RWPE1 (cell line): ENCODE data around the gene ITPR3.

Experiments
- CTCF ChIA-PET: fragments of 350-600 bp; sonication (Branson Sonifier 250); formaldehyde crosslinking; extraction: SDS; loops from one replicate; lab custom pipeline; 2021; lab: Yijun Ruan, JAX
- POLR2A ChIA-PET: fragments of 400-600 bp; formaldehyde crosslinking; extraction: SDS; loops from one replicate; lab custom pipeline; 2020; ENCODE audit warnings: antibody characterized with exemption; ENCODE audit not compliant: low non-redundant PET; lab: Yijun Ruan, JAX
- DNase-seq: peaks from one replicate; pipeline ENCODE4 v3.0.0; 2012; ENCODE audit warnings: low spot score
- H3K27ac ChIP-seq: fragments of 450-650 bp; 2 replicates; pipeline ENCODE4 v1.5.1; 2017
- CTCF ChIP-seq: fragments of 450-650 bp; conservative IDR thresholded peaks from 2 replicates; pipeline ENCODE4 v1.5.1; 2017; ENCODE audit warnings: low read depth, mild to moderate bottlenecking

ITPR3 gene

GRCh38 chr6:33705955-33706725 is 85.0 kb downstream of the ITPR3 start:
- TF ChIP-seq CTCF: no peak
- DNase-seq: no peak
- peak overlapping the region; percentile 39 for H3K27ac ChIP-seq
- ChIA-PET POLR2A (no interaction called here), CTCF (no interaction called here)

GRCh38 chr6:33707771-33708170 is 86.6 kb downstream of the ITPR3 start:
- no peak for TF ChIP-seq CTCF
- H3K27ac ChIP-seq: no peak overlapping the region
- CTCF ChIA-PET: interaction anchor here (0.6 to 0.9 kb wide), 2 partner anchors 64 to 72 kb away, joined by 3 to 5 read pairs; no protein-coding TSS in a partner anchor
- POLR2A ChIA-PET: no interaction called here
- no peak for DNase-seq

- ChIA-PET POLR2A (no interaction called here), CTCF (interaction anchor here (0.6 to 0.9 kb wide), 2 partner anchors 11 to 73 kb away, joined by 3 read pairs; no protein-coding TSS in a partner anchor)
- TF ChIP-seq CTCF: no peak
- no peak overlapping the region for H3K27ac ChIP-seq
- no peak for DNase-seq
Measured at GRCh38 chr6:33708516-33709204, 87.5 kb downstream of the ITPR3 start.

- ChIA-PET CTCF (interaction anchor here (0.7 to 0.9 kb wide), 3 partner anchors 8 to 359 kb away, joined by 3 to 5 read pairs (median 3); no protein-coding TSS in a partner anchor), POLR2A (no interaction called here)
- TF ChIP-seq CTCF: no peak
- no peak overlapping the region for H3K27ac ChIP-seq
- DNase-seq: no peak
Measured at GRCh38 chr6:33709605-33710295, 88.6 kb downstream of the ITPR3 start.

- POLR2A ChIA-PET: interaction anchor here (1.0 kb wide), 1 partner anchor 120 kb away, joined by 3 read pairs; no protein-coding TSS in a partner anchor
- CTCF ChIA-PET: interaction anchor here (0.6 to 1.9 kb wide), 10 partner anchors 9 to 317 kb away, joined by 3 to 40 read pairs (median 5); no protein-coding TSS in a partner anchor
- peak overlapping the region; percentile 91 for H3K27ac ChIP-seq
- no peak for DNase-seq
- no peak for TF ChIP-seq CTCF
Measured at GRCh38 chr6:33710296-33711121, 89.4 kb downstream of the ITPR3 start.
